HG03575 (cell line): Measurements from ENCODE around the gene CD81.
"Not testable (repeated sequence)": the region's sequence is repeated elsewhere in the genome, so short reads cannot be mapped to it uniquely, and the experiment has no call there.

Source experiments
- ATAC-seq: cut with Tn5 transposase; IDR thresholded peaks from one replicate; pipeline ENCODE4 v1.9.1; 2021; ENCODE audit not compliant: unreplicated experiment, insufficient number of reproducible peaks, low FRiP score; ENCODE audit errors: extremely low read depth

The CD81 gene

GRCh38 chr11:2376751-2377451 lies at the start of gene CD81:
CD81 (plus strand) TSS chr11:2377310; CDS start chr11:2377550, 240 bp downstream.
- no peak for ATAC-seq

- no peak for ATAC-seq
Measured at GRCh38 chr11:2328021-2328420, 49.1 kb upstream of the CD81 start.

GRCh38 chr11:2328656-2329354 lies 48.3 kb upstream of the CD81 start:
- no peak for ATAC-seq

GRCh38 chr11:2329551-2329950 lies 47.6 kb upstream of the CD81 start:
- no peak for ATAC-seq

GRCh38 chr11:2330696-2331095 lies 46.4 kb upstream of the CD81 start:
- ATAC-seq = no peak

- no peak for ATAC-seq
Measured at GRCh38 chr11:2331404-2331803, 45.7 kb upstream of the CD81 start.

- not testable (repeated sequence) for ATAC-seq
Measured at GRCh38 chr11:2332569-2332968, 44.5 kb upstream of the CD81 start.

- not testable (repeated sequence) for ATAC-seq
Measured at GRCh38 chr11:2333486-2334205, 43.5 kb upstream of the CD81 start.

- not testable (repeated sequence) for ATAC-seq
Measured at GRCh38 chr11:2335286-2335685, 41.8 kb upstream of the CD81 start.

- not testable (repeated sequence) for ATAC-seq
Measured at GRCh38 chr11:2338760-2339159, 38.4 kb upstream of the CD81 start.

GRCh38 chr11:2342557-2342956 lies 34.6 kb upstream of the CD81 start:
- ATAC-seq = no peak

GRCh38 chr11:2342981-2343380 lies 34.1 kb upstream of the CD81 start:
- ATAC-seq = no peak

- ATAC-seq = no peak
Measured at GRCh38 chr11:2343502-2343901, 33.6 kb upstream of the CD81 start.

GRCh38 chr11:2345050-2345449 lies 32.1 kb upstream of the CD81 start:
- ATAC-seq = no peak

GRCh38 chr11:2346014-2346413 lies 31.1 kb upstream of the CD81 start:
- no peak for ATAC-seq

- no peak for ATAC-seq
Measured at GRCh38 chr11:2346586-2347307, 30.4 kb upstream of the CD81 start.

GRCh38 chr11:2347308-2347830 lies 29.7 kb upstream of the CD81 start:
- no peak for ATAC-seq

- ATAC-seq = no peak
Measured at GRCh38 chr11:2348986-2349385, 28.1 kb upstream of the CD81 start.

GRCh38 chr11:2351701-2352100 lies 25.4 kb upstream of the CD81 start:
- ATAC-seq = no peak
